ENCODE data around the gene FGFBP1.
"Not testable (repeated sequence)": the region's sequence is repeated elsewhere in the genome, so short reads cannot be mapped to it uniquely, and the experiment has no call there.

The FGFBP1 gene

GRCh38 chr4:15921592-15921932 lies 17.0 kb downstream of the FGFBP1 start:
- no peak overlapping the region for H3K4me3 ChIP-seq (ENCODE audit: low read depth, low read length)
- TF ChIP-seq CTCF (IDR thresholded peaks at IDR 0.05; ENCODE audit: borderline replicate concordance, insufficient read depth, low read depth, low read length): no peak

GRCh38 chr4:15920723-15921591 lies 17.6 kb downstream of the FGFBP1 start:
- no peak overlapping the region for H3K4me3 ChIP-seq (ENCODE audit: low read depth, low read length)
- no peak for TF ChIP-seq CTCF (IDR thresholded peaks at IDR 0.05; ENCODE audit: borderline replicate concordance, insufficient read depth, low read depth, low read length)

GRCh38 chr4:15918484-15919129 lies 19.9 kb downstream of the FGFBP1 start:
- TF ChIP-seq CTCF (IDR thresholded peaks at IDR 0.05; ENCODE audit: borderline replicate concordance, insufficient read depth, low read depth, low read length): no peak
- no peak overlapping the region for H3K4me3 ChIP-seq (ENCODE audit: low read depth, low read length)

- no peak overlapping the region for H3K4me3 ChIP-seq (ENCODE audit: low read depth, low read length)
- TF ChIP-seq CTCF (IDR thresholded peaks at IDR 0.05; ENCODE audit: borderline replicate concordance, insufficient read depth, low read depth, low read length): no peak
Measured at GRCh38 chr4:15917297-15917696, 21.2 kb downstream of the FGFBP1 start.

- H3K4me3 ChIP-seq (ENCODE audit: low read depth, low read length): not testable (repeated sequence)
Measured at GRCh38 chr4:15916358-15916757, 22.2 kb downstream of the FGFBP1 start.

GRCh38 chr4:15914736-15915135 lies 23.8 kb downstream of the FGFBP1 start:
- H3K4me3 ChIP-seq (ENCODE audit: low read depth, low read length): no peak overlapping the region
- TF ChIP-seq CTCF (IDR thresholded peaks at IDR 0.05; ENCODE audit: borderline replicate concordance, insufficient read depth, low read depth, low read length): no peak

GRCh38 chr4:15914291-15914690 lies 24.2 kb downstream of the FGFBP1 start:
- TF ChIP-seq CTCF (IDR thresholded peaks at IDR 0.05; ENCODE audit: borderline replicate concordance, insufficient read depth, low read depth, low read length): no peak
- no peak overlapping the region for H3K4me3 ChIP-seq (ENCODE audit: low read depth, low read length)
